Peyer's patch (tissue), 4 donors: Measurements from ENCODE around the gene KIR2DL4.

Experiments used
- POLR2A ChIP-seq, 2 donors: fragments of 450-650 bp; IDR thresholded peaks; one replicate each; pipeline ENCODE4 v1.5.1; 2017; ENCODE audit warnings: antibody characterized with exemption in 2 of 2, mild to moderate bottlenecking in 2 of 2, moderate library complexity in 2 of 2
- TF ChIP-seq, protein P1 (sequence below), 6 experiments: fragments of 450-650 bp in 4 of 6; fragments of 200-600 bp in 2 of 6; sonication (generic) in 1 of 6; IDR thresholded peaks; one replicate each; pipeline ENCODE4 v1.5.1; 2017 to 2019; ENCODE audit warnings: antibody characterized with exemption in 6 of 6, mild to moderate bottlenecking in 3 of 6, moderate library complexity in 1 of 6

DNA sequence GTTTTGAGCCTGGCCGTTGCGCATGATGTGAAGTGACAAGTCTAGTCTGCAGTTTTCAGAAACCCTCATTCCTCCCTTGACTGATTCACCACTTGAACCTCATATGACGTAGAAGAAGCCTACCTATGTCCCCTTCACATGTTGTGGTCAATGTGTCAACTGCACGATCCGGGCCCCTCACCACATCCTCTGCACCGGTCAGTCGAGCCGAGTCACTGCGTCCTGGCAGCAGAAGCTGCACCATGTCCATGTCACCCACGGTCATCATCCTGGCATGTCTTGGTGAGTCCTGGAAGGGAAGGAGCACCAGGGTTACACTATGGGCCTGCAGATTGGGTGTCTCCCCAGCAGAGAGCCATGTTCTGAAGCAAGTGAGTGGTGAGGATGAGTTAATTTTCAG is at the start of gene KIR2DL4:
- TF ChIP-seq, protein P1, sequence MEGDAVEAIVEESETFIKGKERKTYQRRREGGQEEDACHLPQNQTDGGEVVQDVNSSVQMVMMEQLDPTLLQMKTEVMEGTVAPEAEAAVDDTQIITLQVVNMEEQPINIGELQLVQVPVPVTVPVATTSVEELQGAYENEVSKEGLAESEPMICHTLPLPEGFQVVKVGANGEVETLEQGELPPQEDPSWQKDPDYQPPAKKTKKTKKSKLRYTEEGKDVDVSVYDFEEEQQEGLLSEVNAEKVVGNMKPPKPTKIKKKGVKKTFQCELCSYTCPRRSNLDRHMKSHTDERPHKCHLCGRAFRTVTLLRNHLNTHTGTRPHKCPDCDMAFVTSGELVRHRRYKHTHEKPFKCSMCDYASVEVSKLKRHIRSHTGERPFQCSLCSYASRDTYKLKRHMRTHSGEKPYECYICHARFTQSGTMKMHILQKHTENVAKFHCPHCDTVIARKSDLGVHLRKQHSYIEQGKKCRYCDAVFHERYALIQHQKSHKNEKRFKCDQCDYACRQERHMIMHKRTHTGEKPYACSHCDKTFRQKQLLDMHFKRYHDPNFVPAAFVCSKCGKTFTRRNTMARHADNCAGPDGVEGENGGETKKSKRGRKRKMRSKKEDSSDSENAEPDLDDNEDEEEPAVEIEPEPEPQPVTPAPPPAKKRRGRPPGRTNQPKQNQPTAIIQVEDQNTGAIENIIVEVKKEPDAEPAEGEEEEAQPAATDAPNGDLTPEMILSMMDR (IDR thresholded peaks at IDR 0.05), result no peak
- TF ChIP-seq POLR2A (IDR thresholded peaks at IDR 0.05), result no peak
